Endodermal cell (in vitro differentiated cells): ENCODE results near the gene TDRD10. TPM values are rescaled to one million over a fixed set of nuclear protein-coding genes. Genes with fewer than 3 reads are reported as not detected.

Source experiments
- DNase-seq: peaks from one replicate; pipeline ENCODE4 v3.0.0-alpha.2; 2017
- H3K27ac ChIP-seq: 2 replicates; pipeline ENCODE4 v1.5.1; 2013; ENCODE audit warnings: mild to moderate bottlenecking, low read depth, low read length, moderate library complexity
- H3K27me3 ChIP-seq: 2 replicates; pipeline ENCODE4 v1.6.1; 2013; ENCODE audit warnings: mild to moderate bottlenecking, low read length, moderate library complexity; ENCODE audit not compliant: insufficient read depth, control insufficient read depth, poor library complexity, severe bottlenecking
- H3K36me3 ChIP-seq: 2 replicates; pipeline ENCODE4 v1.7.0; 2013; ENCODE audit warnings: mild to moderate bottlenecking, low read length, moderate library complexity; ENCODE audit not compliant: control insufficient read depth, insufficient read depth
- H3K4me1 ChIP-seq: one replicate; pipeline ENCODE4 v1.7.0; 2013; ENCODE audit warnings: low read length; ENCODE audit not compliant: control insufficient read depth, insufficient read depth
- H3K4me3 ChIP-seq: 2 replicates; pipeline ENCODE4 v1.5.1; 2013; ENCODE audit warnings: mild to moderate bottlenecking, low read length, moderate library complexity
- H3K9ac ChIP-seq: 2 replicates; pipeline ENCODE4 v1.6.1; 2013; ENCODE audit warnings: mild to moderate bottlenecking, low read length, moderate library complexity; ENCODE audit not compliant: poor library complexity, severe bottlenecking; ENCODE audit errors: extremely low read depth
- H3K9me3 ChIP-seq: 2 replicates; pipeline ENCODE4 v1.6.1; 2013; ENCODE audit warnings: mild to moderate bottlenecking, low read length, moderate library complexity; ENCODE audit not compliant: control insufficient read depth
- H3K27ac Mint-ChIP-seq: 2 replicates; pipeline ENCODE4 v1.8.0; 2020; ENCODE audit warnings: mixed read lengths
- H3K27me3 Mint-ChIP-seq: 2 replicates; pipeline ENCODE4 v1.8.0; 2021; ENCODE audit warnings: mild to moderate bottlenecking, mixed read lengths; ENCODE audit not compliant: insufficient read depth
- H3K36me3 Mint-ChIP-seq: 2 replicates; pipeline ENCODE4 v1.8.0; 2020; ENCODE audit warnings: low read depth, mixed read lengths
- H3K4me1 Mint-ChIP-seq: 2 replicates; pipeline ENCODE4 v1.8.0; 2020; ENCODE audit warnings: mixed read lengths
- H3K4me3 Mint-ChIP-seq: 2 replicates; pipeline ENCODE4 v1.8.0; 2020; ENCODE audit warnings: mild to moderate bottlenecking, moderate library complexity, mixed read lengths
- H3K9me3 Mint-ChIP-seq: 2 replicates; pipeline ENCODE4 v1.8.0; 2020; ENCODE audit warnings: mild to moderate bottlenecking, mixed read lengths
- CTCF ChIP-seq: fragments of 200-600 bp; sonication (generic); conservative IDR thresholded peaks from 2 replicates; pipeline ENCODE4 v1.5.0; 2021; ENCODE audit warnings: antibody characterized with exemption, mild to moderate bottlenecking
- WGBS, 2 experiments: methylation state at CpG; one replicate each; pipeline versions ENCODE4 v1.1.5 to v1.1.7; 2013; ENCODE audit warnings: missing lambda C conversion rate in 2 of 2, mixed read lengths in 1 of 2; ENCODE audit not compliant: insufficient coverage in 1 of 2, insufficient read length in 1 of 2; 5-methylcytosine and 5-hydroxymethylcytosine counted together
- total RNA-seq, 2 donors: library from RNA; stranded (reverse); fragmentation: NEBNext Ultra II Directional in 1 of 2; extraction: Animal tissue kit (Norgen Biotek cat#: 25700) in 1 of 2; gene quantifications; 2 replicates in 1 of 2; 3 replicates in 1 of 2; pipeline ENCODE4 v1.2.1, GENCODE V29; 2021

TDRD10 gene
- total RNA-seq, 2 donors from 2014 or later = not detected

GRCh38 chr1:154584267-154584994 is 82.4 kb downstream of the TDRD10 start:
- TF ChIP-seq CTCF = no peak
- Histone ChIP-seq H3K9me3 (no peaks in the 10 kb centered on the region), H3K9ac (no peak overlapping the region), H3K36me3 (peaks cover 98% of the 10 kb centered on the region), H3K4me1 (no peaks in the 10 kb centered on the region), H3K27ac (no peak overlapping the region), H3K27me3 (no peaks in the 10 kb centered on the region), H3K4me3 (no peak overlapping the region)
- peaks cover 94% of the 10 kb centered on the region for H3K36me3 Mint-ChIP-seq
- DNase-seq = no peak
- 90 to 93% methylated on average over 7 to 9 of the region's 9 CpGs for WGBS, 2 experiments
- no peak overlapping the region for H3K4me3 Mint-ChIP-seq
- H3K27ac Mint-ChIP-seq = no peak overlapping the region
- no peaks in the 10 kb centered on the region for H3K27me3 Mint-ChIP-seq
- H3K4me1 Mint-ChIP-seq = no peaks in the 10 kb centered on the region
- no peaks in the 10 kb centered on the region for H3K9me3 Mint-ChIP-seq

- H3K9ac ChIP-seq = no peak overlapping the region
- Mint-ChIP-seq H3K4me3 (no peak overlapping the region), H3K36me3 (peaks cover 89% of the 10 kb centered on the region), H3K4me1 (no peaks in the 10 kb centered on the region), H3K27me3 (no peaks in the 10 kb centered on the region), H3K27ac (no peak overlapping the region), H3K9me3 (no peaks in the 10 kb centered on the region)
- peaks cover 98% of the 10 kb centered on the region for H3K36me3 ChIP-seq
- WGBS, 2 experiments = 93 to 98% methylated on average over 8 to 10 of the region's 10 CpGs
- peak; percentile 40 for TF ChIP-seq CTCF
- no peak overlapping the region for H3K27ac ChIP-seq
- no peaks in the 10 kb centered on the region for H3K27me3 ChIP-seq
- DNase-seq = no peak
- H3K9me3 ChIP-seq = no peaks in the 10 kb centered on the region
- H3K4me1 ChIP-seq = no peaks in the 10 kb centered on the region
- H3K4me3 ChIP-seq = no peak overlapping the region
These were observed 84.2 kb downstream of the TDRD10 start for GRCh38 chr1:154586231-154586630.

GRCh38 chr1:154586641-154587040 is 84.6 kb downstream of the TDRD10 start:
- Mint-ChIP-seq H3K27me3 (no peaks in the 10 kb centered on the region), H3K9me3 (no peaks in the 10 kb centered on the region), H3K36me3 (peaks cover 91% of the 10 kb centered on the region), H3K27ac (no peak overlapping the region), H3K4me3 (no peak overlapping the region), H3K4me1 (no peaks in the 10 kb centered on the region)
- Histone ChIP-seq H3K27ac (no peak overlapping the region), H3K9me3 (no peaks in the 10 kb centered on the region), H3K27me3 (no peaks in the 10 kb centered on the region), H3K4me3 (no peak overlapping the region), H3K9ac (no peak overlapping the region), H3K4me1 (no peaks in the 10 kb centered on the region), H3K36me3 (peaks cover 100% of the 10 kb centered on the region)
- no peak for TF ChIP-seq CTCF
- WGBS, 2 experiments = 92 to 100% methylated on average over 6 of the region's 6 CpGs
- DNase-seq = no peak
